WI38 (cell line): Measurements from ENCODE around the gene PTP4A1.

ENCODE experiments used
- H3K4me3 ChIP-seq: 2 replicates; pipeline ENCODE4 v1.5.1; 2011; ENCODE audit warnings: low read depth, mild to moderate bottlenecking, control low read depth, low read length
- CTCF ChIP-seq: IDR thresholded peaks from 2 replicates; pipeline ENCODE4 v1.5.1; 2012; ENCODE audit warnings: low read depth, mild to moderate bottlenecking, control low read depth, low read length

Gene PTP4A1

GRCh38 chr6:63565727-63566596 lies 6.3 kb upstream of the PTP4A1 start:
- TF ChIP-seq CTCF: no peak
- no peak overlapping the region for H3K4me3 ChIP-seq

DNA sequence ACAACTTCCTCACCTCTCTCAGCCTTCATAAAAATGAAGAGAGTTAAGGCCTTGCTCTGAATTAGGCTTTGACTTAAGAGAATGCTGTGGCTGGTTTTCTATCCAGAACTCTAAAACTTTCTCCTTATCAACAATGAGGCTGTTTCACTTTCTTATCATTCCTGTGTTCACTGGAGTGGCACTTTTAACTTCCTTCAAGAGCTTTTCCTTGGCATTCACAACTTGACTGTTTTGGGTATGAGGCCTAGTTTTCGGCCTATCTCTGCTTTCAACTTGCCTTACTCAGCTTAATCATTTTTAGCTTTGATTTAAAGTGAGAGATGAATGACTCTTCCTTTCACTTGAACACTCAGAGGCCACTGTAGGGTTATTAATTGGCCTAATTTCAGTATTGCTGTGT lies 4.3 kb upstream of the PTP4A1 start:
- H3K4me3 ChIP-seq: no peak overlapping the region
- no peak for TF ChIP-seq CTCF

- TF ChIP-seq CTCF: no peak
- peak overlapping the region; percentile 83 for H3K4me3 ChIP-seq
These were observed 778 bp upstream of the PTP4A1 start for GRCh38 chr6:63571361-63572043.

DNA sequence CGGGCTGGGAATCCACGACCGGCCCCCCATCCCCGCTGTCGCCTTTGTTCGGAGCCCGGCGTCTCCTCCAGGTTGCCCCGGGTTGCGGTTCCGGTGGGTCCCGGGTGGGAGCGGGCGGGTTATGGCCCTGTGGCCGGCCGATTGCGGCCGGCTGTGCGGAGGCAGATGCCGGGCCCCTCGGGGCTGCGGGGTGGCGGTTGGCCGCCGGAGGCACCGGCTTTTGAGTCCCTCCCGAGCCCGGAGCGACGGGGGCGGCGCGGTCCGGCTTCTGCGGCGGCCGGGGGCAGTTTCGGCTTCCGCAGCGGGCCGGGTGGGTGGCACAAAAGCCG lies 431 bp downstream of the PTP4A1 start:
- no peak for TF ChIP-seq CTCF
- peak overlapping the region; percentile 83 for H3K4me3 ChIP-seq

DNA sequence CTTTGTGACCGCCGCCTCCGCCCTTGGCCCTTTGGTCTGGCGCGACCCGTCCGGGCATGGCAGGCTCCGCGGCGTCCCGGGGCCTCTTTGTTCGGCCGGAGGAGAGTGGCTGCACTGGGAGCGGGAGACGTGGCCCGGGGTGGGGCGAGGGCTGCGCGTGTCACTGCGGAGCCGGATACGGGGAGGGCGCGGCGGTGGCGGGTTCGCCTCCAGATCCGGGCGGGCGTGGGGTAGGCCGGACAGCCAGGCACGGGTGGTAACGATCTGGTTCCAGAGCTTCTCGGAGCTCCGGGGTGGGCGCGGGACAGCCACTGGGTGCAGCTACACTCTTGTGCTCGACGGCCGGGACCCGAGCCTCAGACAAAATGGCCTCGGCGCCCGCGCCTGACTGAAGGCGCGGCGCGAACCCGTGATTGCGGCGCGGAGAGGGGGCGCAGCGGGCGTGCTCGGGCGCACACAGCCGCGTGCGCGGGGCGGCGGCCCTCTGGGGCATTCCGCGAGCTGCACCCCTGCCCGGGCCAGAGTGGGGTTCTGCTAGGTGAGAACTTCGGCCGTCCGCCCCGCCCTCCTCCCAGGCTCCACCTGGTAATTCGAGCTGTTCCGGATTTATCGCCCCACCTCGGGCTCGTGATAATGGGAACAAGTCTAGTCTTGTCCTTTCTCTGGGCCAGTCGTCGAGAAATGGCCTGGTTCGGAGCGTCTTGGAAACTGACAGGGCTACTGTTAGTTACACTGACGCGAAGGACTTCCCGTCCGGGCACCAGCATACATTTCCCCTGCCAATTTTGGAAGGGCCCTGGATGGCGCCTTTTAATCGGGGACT lies 1.0 kb downstream of the PTP4A1 start:
- no peak for TF ChIP-seq CTCF
- H3K4me3 ChIP-seq: peak overlapping the region; percentile 83

DNA sequence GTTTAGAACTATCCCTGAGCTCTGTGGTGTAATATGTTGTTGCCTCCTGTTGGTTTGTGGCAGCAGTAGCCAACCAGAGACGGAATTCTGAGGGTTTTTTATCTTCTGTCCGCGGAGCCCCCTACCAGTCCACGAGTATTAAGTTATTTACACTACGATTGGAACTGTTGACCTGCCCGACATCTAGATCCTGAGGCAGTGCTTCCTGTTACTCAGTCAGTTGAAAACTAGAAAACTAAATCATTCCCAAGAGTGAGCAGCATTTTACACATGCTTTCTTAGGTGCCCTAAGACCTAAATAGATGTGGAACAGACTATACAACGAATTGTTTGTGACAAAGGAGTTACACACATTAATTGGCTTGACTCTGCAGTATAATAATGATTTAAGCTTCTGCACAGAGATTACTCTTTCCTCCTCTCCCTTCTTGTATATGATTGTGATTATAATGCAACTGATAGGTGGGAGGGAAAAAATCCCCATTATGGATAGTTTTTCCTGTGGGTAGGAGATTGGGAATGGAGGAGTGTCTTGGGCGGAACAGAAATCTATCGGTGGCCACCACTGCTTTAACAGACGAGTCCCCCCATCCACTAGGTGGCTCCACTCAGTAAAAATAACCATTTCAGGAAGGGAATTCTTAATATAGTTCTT lies 1.7 kb downstream of the PTP4A1 start:
- TF ChIP-seq CTCF: peak; percentile 52
- peak overlapping the region; percentile 83 for H3K4me3 ChIP-seq
